Measurements from ENCODE around the gene SEL1L3. TPM values are rescaled to one million over a fixed set of nuclear protein-coding genes. Genes with fewer than 3 reads are reported as not detected.
A peak's percentile ranks its signal among the peaks of the same experiment; 100 is the strongest.

SEL1L3 gene
- total RNA-seq, 1 donor from 2014 or later = 62.7 TPM

DNA sequence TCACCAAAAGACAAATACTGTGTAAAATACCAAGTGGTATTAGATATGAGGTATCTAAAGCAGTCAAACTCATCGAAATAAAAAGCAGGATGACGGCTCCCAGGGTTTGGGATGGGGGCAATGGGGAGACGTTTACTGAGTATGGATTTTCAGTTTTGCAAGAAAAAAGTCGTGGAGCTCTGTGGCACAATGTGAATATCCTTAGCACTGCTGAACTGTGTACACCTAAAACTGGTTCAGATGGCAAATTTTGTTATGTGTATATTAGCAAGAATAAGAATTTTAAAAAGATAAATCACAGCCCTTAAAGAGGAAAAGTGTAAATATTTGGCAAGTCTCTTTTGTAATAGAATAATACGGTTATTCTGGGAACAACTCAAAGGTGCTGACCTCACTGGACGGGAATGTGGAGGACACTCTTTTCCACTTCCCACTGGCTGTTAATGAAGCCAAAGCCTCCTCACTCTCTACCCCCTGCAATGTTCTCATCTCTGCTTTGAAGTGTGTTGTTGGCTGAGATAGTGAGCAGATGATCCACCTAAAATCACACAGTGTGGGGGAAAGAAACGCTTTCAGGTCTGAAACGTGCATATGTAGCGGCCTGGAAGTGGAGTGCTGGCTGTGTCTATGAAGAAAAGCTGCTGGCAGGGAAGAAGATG, 49.2 kb downstream of the SEL1L3 start:
- Mint-ChIP-seq H3K4me1 (ENCODE audit: low read depth) (peaks cover 24% of the 10 kb centered on the region), H3K27me3 (no peaks in the 10 kb centered on the region), H3K4me3 (ENCODE audit: low read depth) (no peak overlapping the region), H3K36me3 (ENCODE audit: insufficient read depth) (peaks cover 33% of the 10 kb centered on the region), H3K27ac (peak overlapping the region; percentile 87), H3K9me3 (ENCODE audit: low read depth) (no peaks in the 10 kb centered on the region)
- no peak for DNase-seq (ENCODE audit: low spot score, unreplicated experiment)
- no peak for TF ChIP-seq CTCF (IDR thresholded peaks at IDR 0.05; ENCODE audit: unreplicated experiment)

GRCh38 chr4:25811841-25812240, 50.9 kb downstream of the SEL1L3 start:
- H3K27ac Mint-ChIP-seq = no peak overlapping the region
- H3K4me3 Mint-ChIP-seq (ENCODE audit: low read depth) = no peak overlapping the region
- H3K27me3 Mint-ChIP-seq = no peaks in the 10 kb centered on the region
- H3K36me3 Mint-ChIP-seq (ENCODE audit: insufficient read depth) = peaks cover 38% of the 10 kb centered on the region
- peaks cover 35% of the 10 kb centered on the region for H3K4me1 Mint-ChIP-seq (ENCODE audit: low read depth)
- no peak for DNase-seq (ENCODE audit: low spot score, unreplicated experiment)
- H3K9me3 Mint-ChIP-seq (ENCODE audit: low read depth) = no peaks in the 10 kb centered on the region
- no peak for TF ChIP-seq CTCF (IDR thresholded peaks at IDR 0.05; ENCODE audit: unreplicated experiment)

DNA sequence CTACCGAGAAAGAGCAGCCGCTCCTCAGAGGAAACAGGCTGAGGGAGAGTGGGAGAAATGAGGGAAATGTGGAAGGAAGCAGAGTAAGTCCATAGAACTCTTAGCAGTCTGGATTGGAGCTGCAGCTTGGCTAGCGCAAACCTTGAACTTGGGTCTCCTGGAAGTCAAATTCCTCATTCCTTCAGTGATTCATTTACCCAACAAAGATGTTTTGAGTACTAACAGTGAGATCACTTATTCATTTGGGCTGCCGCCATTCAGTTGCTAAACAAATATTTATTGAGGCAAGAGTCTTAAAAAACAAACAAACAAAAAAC, 51.5 kb downstream of the SEL1L3 start:
- Mint-ChIP-seq H3K4me3 (ENCODE audit: low read depth) (no peak overlapping the region), H3K9me3 (ENCODE audit: low read depth) (no peaks in the 10 kb centered on the region), H3K4me1 (ENCODE audit: low read depth) (peaks cover 35% of the 10 kb centered on the region), H3K27ac (no peak overlapping the region), H3K27me3 (no peaks in the 10 kb centered on the region), H3K36me3 (ENCODE audit: insufficient read depth) (peaks cover 36% of the 10 kb centered on the region)
- no peak for TF ChIP-seq CTCF (IDR thresholded peaks at IDR 0.05; ENCODE audit: unreplicated experiment)
- DNase-seq (ENCODE audit: low spot score, unreplicated experiment) = no peak

DNA sequence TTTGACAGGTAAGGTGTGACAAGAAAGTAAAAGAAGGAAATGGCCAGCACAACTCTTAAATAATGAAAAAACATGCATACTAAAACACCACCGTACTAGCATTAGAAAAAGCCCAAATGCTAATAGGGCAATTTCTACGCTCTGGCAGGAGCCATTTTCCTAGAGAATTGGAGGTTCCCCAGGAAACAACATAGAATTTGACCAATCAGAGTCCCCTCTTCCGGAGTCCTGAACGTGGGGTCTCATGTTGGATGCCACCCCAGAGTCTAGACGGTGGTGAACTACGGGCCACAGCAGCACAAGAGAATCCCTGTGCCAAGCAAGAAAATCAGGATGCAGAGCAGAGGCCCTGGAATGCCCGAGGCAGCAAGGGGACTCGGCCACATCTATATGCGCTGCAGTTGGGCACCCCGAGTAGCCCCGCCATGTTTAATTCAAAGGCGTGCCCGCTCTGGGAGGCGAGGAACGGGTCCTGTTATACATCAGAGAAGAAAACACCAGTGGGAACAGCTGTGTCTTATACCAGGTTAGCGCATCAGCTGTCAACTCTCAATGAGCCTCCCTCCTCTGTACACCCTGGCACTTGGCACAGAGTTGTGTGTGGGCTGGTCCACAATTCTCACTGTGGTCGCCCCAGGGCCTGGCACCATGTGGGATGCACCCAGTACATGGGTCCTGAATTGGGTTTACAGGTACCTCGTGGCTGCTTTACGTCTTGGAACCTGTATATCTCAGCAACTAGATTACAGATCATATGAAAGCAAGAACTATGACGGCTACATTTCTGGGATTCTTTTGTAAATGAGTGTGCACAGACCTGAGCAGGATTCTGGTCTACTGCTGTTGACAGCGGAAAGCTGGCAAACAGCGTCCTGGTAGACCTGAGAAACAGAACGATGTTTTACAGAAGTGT, 52.1 kb downstream of the SEL1L3 start:
- no peak for DNase-seq (ENCODE audit: low spot score, unreplicated experiment)
- Mint-ChIP-seq H3K9me3 (ENCODE audit: low read depth) (no peaks in the 10 kb centered on the region), H3K27me3 (no peaks in the 10 kb centered on the region), H3K36me3 (ENCODE audit: insufficient read depth) (peaks cover 37% of the 10 kb centered on the region), H3K4me3 (ENCODE audit: low read depth) (no peak overlapping the region), H3K4me1 (ENCODE audit: low read depth) (peaks cover 35% of the 10 kb centered on the region), H3K27ac (no peak overlapping the region)
- TF ChIP-seq CTCF (IDR thresholded peaks at IDR 0.05; ENCODE audit: unreplicated experiment) = no peak

GRCh38 chr4:25809996-25810395, 52.8 kb downstream of the SEL1L3 start:
- TF ChIP-seq CTCF (IDR thresholded peaks at IDR 0.05; ENCODE audit: unreplicated experiment) = no peak
- no peaks in the 10 kb centered on the region for H3K27me3 Mint-ChIP-seq
- peaks cover 35% of the 10 kb centered on the region for H3K4me1 Mint-ChIP-seq (ENCODE audit: low read depth)

More at GRCh38 chr4:25809996-25810395, 52.8 kb downstream of the SEL1L3 start:
- Mint-ChIP-seq H3K9me3 (ENCODE audit: low read depth) (no peaks in the 10 kb centered on the region), H3K36me3 (ENCODE audit: insufficient read depth) (peaks cover 35% of the 10 kb centered on the region), H3K4me3 (ENCODE audit: low read depth) (no peak overlapping the region), H3K27ac (no peak overlapping the region)
- no peak for DNase-seq (ENCODE audit: low spot score, unreplicated experiment)
